ENCODE measurements around the gene ADAMTSL3.

- TF ChIP-seq, protein P1, sequence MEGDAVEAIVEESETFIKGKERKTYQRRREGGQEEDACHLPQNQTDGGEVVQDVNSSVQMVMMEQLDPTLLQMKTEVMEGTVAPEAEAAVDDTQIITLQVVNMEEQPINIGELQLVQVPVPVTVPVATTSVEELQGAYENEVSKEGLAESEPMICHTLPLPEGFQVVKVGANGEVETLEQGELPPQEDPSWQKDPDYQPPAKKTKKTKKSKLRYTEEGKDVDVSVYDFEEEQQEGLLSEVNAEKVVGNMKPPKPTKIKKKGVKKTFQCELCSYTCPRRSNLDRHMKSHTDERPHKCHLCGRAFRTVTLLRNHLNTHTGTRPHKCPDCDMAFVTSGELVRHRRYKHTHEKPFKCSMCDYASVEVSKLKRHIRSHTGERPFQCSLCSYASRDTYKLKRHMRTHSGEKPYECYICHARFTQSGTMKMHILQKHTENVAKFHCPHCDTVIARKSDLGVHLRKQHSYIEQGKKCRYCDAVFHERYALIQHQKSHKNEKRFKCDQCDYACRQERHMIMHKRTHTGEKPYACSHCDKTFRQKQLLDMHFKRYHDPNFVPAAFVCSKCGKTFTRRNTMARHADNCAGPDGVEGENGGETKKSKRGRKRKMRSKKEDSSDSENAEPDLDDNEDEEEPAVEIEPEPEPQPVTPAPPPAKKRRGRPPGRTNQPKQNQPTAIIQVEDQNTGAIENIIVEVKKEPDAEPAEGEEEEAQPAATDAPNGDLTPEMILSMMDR (conservative IDR thresholded peaks at IDR 0.05; ENCODE audit: low read length), result no peak
- no peak for TF ChIP-seq EZH2phosphoT487 (IDR thresholded peaks at IDR 0.05; ENCODE audit: borderline replicate concordance)
Measured at GRCh38 chr15:83929619-83930018, 275.7 kb downstream of the ADAMTSL3 start.
